HT-29 (cell line): ENCODE results near the gene RAB3GAP1. TPM values are rescaled to one million over a fixed set of nuclear protein-coding genes. Genes with fewer than 3 reads are reported as not detected.

Source experiments
- DNase-seq: peaks from one replicate; pipeline ENCODE4 v3.0.0-alpha.2; 2015; ENCODE audit warnings: low spot score
- total RNA-seq: library from RNA; depleted of rRNA; stranded (reverse); fragments of >200 nt; shearing (Covaris generic); gene quantifications from 2 replicates; pipeline ENCODE4 v1.2.3, GENCODE V29; 2014

Gene RAB3GAP1
- total RNA-seq, 1 experiment from 2014 or later = 15.6 TPM

DNA sequence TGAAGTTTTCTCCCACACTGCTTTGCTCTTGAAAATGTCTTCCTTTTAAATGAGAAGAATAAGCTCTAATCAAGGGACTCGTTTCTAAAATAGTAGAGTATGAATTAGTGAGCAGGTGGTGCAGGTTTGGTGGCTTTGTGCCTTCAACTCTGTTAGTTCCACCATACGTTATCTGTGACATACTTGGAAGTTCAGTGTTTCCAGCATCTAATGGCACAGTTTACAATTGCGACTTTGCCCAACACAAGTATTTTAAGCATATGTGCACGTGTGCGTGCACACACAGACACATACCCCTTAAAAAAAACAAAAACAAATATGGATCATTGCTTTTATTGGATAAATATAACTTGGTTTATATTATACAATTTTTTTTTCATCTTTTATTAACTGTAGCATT, 111.8 kb downstream of the RAB3GAP1 start:
- no peak for DNase-seq

DNA sequence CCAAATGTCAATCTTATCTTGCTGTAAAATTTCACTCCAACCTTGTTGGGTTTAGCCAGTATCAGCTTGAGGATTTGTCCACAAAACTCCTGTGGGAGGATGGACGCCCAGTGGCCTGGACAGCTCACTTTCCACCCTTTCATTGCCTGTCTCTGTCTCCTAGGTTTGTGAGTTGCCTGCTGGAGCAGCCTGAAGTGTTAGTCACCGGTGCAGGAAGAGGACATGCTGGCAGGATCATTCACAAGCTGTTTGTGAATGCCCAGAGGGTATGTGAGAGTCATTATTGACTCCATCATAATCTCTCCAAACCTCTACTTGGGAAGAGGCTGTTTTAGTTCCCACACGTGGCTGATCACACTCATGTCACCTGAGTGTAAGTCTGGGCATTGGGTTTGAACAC, 112.3 kb downstream of the RAB3GAP1 start:
- DNase-seq = no peak

DNA sequence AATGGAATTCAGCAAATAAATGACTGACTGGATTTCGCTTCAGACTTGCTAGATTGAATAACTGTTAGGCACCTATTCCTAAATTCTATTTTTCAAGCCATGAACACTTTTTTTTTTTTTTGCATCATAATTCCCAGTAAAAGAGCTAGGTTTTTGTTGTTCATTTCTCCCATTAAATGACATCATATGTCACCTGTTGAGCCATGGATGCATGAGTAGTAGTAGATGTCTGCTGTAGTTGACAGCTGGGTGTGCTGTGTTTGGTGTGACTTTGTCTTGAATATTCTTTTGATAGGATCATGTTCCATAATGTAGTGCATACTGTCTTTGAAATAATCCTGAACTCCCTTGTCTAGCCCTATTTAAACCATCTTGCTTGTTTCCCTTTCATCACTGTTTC, 115.2 kb downstream of the RAB3GAP1 start:
- no peak for DNase-seq

DNA sequence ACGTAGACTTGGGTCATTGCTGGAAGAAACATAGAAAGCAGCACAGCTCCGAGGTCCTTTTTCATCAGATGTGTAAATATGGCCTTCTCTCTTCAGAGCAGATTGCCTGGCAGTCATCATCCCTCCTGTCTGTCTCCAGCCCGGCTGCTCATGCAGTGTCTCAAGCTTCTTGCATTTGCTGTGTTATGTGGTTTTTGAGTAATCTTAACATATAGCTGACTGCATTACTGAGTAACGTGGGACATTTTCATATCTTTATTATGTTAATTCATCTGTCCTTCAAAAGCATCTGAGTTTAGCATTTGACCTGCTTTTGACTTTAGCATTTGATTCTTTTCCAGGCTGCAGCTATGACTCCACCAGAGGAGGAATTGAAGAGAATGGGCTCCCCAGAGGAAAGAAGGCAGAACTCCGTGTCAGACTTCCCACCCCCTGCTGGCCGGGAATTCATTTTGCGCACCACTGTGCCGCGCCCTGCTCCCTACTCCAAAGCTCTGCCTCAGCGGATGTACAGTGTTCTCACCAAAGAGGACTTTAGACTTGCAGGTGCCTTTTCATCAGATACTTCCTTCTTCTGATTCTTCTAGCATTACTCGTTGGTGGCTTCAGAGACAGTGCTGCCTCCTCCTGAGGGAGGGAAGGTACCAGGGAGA, 116.2 kb downstream of the RAB3GAP1 start:
- DNase-seq = no peak

DNA sequence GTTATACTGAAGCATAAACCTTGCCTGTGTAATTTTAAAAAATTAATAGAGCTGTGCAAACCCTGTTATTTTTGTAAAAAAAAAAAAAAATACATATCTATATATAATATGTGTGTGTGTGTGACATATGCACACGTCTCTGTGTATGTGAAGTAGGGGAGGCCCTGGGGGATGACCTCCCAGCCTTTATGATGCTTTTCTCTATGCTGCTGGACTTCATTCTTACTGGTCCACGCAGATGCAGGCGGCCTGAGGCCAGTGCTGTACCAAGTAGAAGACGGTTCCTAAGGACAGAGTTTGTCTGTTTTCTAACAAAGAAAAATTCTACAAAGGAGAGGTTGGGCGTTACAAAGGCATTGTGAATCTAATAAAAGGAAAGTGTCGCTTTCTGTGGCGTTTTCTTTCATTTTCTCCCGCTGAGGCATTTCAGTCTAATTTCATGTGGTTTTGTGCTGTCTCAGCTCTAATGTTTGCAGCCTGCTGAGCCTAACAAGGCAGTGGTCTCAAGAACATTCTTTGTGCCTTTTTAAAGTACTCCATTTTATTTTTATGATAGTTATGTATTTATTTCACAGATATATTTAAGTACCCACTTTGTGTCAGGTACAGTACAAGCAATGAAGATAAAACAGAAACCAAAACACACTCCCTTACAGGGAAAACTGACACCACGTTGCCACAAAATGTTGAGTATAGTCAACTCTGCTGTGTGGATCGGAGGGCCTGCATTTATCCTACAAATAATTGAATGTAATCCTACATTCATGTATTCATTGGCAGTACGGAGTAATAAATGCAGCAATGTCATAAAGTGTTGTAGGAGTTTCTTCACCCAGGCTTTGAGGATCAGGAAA, 118.0 kb downstream of the RAB3GAP1 start:
- DNase-seq = no peak

DNA sequence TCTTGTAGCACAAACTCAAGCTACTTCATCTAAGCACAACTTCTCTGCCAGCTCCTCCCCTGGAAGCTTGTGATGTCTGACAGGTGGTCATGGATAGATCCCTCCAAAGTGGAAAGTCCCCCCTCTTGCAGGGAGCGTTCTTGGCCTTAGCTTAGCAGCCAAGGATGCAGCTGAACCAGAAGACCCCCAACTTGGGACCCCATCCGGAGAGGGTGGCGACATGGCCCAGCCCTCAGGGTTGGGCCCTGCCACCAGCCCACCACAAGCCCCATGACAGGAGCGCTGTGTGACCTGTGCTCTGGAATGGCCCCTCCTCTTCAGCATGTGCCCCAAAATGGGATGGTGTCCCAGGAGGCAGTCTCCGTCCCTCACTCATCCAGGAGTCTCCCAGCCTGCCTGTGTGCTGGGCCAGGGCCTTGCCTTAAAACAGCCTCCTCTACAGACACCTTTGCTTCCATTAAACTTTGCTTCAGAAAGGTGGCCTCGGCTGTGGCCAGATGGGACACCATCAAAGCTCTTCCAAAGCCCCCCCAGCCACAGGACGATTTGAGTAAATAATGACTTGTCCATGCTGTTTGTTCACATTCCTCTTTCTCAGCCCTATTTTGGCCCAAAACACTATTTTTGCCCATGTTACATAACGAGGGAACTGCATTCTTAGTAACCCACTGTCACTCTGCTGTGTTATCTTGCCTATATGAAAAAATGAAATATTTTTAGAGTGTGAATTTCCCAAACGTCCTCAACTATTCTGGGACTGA, 122.1 kb downstream of the RAB3GAP1 start:
- no peak for DNase-seq

DNA sequence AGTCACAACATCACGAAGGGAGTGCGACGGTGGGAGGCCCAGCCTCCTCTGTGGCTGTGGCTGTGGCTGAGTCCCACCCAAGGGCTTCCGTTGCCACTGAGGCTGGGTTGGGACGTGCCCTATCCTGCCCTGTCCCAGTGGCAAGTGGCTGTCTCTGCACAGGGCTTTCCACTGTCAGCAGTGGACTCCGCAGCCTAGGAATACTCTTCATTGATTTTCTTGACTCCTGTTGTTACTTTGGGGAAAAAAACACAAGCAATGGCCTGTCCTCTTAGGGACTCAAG, 122.7 kb downstream of the RAB3GAP1 start:
- DNase-seq = no peak

DNA sequence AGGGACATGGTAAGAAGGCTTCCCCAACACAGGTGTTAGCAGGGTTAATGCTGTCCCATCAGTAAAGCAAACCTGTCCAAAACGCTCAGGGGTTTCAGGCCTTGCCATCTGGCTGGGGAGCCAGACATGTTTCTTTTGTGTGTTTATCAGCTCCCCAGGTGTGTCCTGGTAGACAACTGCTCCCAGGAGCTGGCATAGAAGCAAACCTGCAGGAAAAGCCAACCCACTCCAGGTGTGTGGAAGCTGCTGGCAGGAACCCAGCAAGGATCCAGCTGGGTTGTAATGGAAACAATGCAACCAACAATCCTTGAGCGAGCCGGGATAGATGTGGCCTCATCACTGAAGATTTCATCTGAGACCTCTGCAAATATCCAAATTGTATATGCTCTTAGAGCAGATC, 123.1 kb downstream of the RAB3GAP1 start:
- no peak for DNase-seq

DNA sequence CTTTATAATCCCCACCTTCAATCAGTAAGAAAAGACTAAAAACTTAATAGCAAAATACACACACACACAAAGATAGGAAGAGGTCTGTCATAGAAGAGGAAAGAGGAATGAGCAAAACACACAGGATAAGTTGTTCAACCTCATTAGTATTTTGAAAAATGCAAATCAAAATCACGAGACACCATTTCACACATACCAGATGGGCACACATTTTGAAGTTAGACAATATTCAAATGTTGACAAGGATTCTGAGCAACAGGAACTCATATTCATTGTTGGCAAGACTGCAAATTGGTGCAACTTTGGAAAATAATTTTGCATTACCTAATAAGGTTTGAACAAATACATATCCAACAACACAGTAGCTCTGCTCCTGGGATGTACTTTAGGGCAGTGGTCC, 127.6 kb downstream of the RAB3GAP1 start:
- no peak for DNase-seq

DNA sequence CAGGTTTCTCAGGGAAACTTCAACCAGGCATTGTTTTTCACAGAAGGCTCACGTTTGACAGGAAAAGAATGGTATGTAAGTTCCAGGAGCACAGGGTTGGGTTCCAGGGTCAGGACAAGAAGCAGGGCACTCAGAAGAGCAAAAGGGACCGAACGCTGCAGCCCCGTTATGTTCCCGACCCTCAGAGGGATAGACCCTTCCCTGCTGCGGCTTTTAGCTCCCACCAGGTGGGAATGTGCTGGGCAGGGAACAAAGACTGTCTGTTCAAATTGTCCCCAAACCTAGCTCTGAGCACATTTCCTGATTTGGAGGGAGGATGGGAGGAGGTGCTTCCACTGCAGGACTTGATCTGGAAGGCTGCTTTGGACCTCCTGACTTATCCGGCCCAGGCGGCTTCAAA, 130.1 kb downstream of the RAB3GAP1 start:
- no peak for DNase-seq

DNA sequence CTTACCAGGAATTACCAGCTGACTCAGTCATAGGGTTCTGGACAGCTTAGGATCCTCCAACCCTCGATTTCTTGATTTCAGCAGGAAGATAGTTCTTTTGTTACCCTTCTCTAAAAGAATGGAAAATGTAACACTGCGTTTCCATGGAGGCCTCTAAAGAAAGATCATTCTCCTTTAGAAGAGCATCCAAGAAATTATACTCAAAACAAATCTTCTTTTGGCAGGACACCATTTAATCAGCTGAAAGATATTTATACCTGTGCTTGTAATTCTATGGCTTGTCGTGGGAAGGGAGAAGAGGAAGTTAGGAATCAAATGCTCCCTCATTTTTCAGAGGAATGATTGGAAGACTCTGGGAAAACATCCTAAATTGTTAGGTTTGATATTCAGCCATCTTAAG, 130.5 kb downstream of the RAB3GAP1 start:
- DNase-seq = no peak

DNA sequence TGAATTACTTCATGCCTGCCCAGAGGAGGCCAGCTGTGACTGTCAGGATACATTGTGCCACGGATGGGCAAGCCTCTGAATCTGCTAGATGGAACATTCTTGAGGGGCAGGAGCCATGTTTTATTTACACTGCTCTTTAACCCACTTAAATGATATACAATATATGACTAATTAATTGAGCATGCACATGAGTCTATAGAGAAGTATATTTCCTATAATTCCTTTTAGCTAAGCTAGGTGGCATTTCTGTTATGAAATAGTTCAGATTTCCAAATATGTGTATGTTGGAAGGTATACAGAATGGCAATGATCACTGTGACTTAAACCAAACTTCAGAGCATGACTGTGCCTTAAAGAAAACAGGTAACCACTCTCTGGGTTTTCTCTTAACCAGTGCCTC, 131.7 kb downstream of the RAB3GAP1 start:
- no peak for DNase-seq

DNA sequence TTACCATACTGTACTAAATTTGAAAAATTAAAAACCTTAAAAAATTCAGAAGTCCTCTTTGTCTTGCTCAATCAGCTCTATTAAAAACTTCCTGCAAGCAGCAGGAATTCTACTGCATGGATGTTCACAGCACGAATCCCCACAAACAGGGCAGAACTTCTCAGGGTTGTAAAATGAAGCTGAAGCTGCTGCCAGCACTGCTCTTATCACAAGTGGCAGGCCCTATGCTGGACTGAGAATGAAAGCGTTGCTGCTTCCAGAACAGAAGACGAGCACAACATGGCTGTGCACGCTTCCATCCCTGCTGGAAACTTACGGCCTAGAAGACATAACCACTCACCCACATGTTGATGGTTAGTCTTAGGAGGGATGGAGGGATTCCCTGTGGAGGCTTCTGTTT, 134.0 kb downstream of the RAB3GAP1 start:
- DNase-seq = no peak

DNA sequence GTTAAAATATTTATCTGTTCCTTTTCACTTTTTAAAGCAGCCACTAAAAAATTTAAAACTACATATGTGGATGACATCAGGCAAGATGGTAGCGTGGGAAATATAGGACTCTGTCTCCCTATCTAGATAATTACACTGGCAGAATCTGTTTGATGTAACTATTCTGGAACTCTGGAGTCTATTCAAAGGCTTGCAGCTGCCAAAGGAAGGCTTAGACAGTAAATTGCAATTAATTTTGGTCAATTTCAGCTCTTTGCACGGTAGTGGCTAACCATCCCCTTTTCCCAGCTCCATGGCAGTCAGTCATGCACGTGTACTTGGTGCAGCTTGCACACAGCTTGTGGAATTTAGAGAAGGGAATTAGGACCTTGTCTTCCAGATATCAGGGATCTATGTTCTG, 135.2 kb downstream of the RAB3GAP1 start:
- DNase-seq = no peak

DNA sequence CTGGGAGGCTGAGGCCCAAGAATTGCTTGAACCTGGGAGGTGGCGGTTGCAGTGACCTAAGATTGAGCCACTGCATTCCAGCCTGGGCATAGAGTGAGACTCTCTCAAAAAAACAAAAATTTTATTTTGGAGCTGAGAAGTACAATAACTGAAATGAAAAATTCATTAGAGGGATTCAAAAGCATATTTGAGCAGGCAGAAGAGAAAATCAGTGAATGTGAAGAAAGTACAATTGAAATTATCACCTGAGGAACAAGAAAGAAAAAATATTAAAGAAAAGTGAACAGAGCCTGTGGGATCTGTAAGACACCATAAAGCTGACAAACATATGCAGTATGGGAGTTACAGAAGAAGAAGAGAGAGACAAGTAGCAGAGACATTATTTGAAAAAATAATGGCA, 137.1 kb downstream of the RAB3GAP1 start:
- DNase-seq = no peak

DNA sequence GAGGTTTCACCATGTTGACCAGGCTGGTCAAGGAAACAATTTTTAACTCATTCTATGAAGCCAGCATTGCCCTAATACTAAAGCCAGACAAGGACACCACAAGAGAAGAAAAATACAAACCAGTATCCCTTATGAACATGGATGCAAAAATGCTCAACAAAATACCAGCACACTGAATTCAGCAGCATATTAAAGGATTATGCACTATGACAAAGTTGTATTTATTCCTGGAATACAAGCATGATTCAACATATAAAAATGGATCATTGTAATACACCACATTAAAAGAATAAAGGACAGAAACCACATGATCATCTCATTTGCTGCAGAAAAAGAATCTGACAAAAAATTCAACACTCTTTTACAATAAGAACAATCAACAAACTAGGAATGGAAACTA, 138.7 kb downstream of the RAB3GAP1 start:
- no peak for DNase-seq

DNA sequence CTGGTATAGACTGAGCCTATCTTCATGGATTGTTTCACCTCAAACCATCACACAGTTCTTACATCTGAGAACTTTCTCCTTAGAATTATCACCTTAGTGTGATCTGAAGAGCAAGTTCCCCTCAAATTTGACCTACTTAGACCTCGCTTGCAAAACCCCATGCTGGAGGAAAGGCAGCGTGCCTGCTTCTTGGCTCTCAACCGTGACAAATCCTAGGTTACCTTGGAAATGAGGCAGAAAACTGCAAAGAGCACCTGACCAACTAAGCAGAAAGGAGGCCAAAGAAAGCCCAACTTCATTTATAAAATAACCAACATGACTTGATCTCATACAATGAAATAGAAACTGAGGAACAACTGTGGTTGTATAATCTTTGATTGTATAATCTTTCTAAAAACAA, 146.4 kb downstream of the RAB3GAP1 start:
- DNase-seq = no peak

DNA sequence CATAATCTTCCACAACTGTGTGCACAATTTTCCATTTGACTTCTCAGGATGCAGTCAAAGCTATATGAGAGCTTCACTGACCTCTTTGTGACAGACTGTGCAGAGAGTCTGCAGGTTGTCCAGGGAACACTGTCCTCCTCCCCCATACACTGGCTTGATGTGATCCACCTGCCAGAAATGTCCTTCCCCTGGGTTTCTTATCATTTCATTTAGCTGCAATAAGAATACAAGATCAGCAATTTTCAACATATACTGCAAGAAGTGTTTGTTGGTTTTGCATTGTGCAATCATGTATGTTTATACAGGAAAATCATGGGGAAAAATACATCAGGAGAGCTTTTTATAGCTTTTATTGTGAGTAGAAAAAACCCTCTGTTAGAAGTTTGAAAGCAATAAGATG, 150.7 kb downstream of the RAB3GAP1 start:
- no peak for DNase-seq

DNA sequence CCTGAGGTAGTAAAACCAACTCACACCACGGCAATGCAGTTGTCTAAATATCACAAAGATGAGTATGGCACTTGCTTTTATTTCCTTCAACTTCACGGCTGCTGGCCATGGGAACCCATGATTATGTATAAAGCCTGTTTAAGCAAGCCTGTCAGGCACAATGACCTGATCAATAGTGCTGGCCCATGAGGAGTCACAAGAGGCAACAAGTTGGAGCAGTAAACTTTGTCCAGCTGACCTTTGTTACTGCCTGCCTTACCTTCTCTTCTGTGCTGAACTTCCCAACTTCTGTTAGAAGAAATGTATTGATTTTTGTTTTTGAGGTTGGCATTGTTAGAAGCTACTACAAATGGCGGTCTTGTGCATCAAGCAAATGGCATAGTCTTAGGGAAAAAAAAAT, 151.9 kb downstream of the RAB3GAP1 start:
- DNase-seq = no peak

DNA sequence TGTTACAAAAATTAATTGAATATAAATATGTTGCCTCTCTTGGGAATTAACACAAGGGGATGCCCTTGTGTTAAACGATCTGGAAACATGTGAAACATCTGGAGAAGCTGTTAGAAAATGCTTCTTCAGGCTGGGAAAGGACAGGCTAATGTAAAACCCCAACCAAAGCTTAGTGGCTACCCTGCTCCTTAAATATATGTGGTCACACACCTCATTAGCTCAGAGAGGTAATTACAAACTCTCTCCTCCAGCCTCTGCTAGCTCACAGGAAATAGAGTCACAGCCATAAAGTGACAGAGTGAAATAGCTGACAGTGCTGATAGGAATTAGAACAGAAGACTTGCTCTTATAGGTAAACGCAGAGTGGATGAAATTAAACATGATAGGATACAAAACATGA, 155.9 kb downstream of the RAB3GAP1 start:
- DNase-seq = no peak

DNA sequence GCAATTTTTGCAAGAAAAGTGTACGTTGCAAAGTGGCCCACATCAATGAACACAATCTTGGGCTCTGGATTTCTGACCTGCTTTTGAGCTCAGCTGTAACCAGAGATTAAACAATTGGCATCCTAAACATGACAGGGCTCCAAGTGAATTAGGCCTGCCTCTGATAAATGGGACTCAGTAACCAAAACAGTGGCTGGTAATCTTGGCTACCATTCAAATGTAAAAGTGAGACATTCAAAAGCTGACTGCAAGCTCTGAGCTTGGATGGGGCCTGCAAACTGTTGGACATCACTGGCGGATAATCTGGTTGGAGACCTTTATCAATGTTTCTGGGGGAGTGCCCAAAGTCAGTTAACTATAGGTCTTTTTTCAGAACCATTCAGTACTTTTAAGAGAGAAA, 160.7 kb downstream of the RAB3GAP1 start:
- DNase-seq = no peak

DNA sequence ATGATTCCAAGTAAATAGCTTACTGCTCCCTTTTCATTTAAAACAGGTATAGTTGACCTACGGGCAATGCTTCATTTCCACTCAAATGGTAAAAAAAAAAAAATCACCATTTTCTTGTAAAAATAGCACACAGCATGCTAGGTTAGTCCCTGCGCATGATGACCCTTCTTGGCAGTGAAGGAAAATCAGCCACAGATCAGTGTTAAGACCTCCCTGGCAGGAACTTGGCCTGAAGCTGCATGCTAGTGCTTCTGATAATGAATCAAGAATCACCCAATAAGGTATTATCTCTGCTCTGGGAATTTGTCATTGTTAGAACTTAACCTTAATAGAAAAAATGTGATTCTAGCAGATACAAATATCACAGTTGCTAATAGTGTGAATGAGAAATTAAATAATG, 166.3 kb downstream of the RAB3GAP1 start:
- no peak for DNase-seq

DNA sequence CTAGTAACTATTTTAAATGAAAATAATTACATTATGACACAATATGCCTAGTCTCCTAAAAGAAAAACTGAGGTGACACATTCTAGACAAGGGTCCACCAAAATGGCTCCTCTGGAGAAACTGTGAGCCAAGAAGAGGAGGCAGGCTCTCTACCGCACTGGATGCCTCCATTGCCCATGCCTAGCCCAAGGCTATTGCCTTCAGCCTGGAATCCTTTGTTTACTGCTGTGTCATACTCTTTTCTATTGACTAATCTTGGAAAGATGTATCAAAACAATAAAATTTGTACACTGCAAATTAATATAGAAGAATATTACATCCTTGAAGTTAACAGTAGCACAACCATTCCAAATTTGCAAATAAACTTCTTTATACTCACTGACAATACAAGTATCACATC, 167.1 kb downstream of the RAB3GAP1 start:
- DNase-seq = no peak
